ENCODE results near the gene TRIML2.

GRCh38 chr4:188043154-188043553 is 66.2 kb downstream of the TRIML2 start:
- TF ChIP-seq, protein P1, sequence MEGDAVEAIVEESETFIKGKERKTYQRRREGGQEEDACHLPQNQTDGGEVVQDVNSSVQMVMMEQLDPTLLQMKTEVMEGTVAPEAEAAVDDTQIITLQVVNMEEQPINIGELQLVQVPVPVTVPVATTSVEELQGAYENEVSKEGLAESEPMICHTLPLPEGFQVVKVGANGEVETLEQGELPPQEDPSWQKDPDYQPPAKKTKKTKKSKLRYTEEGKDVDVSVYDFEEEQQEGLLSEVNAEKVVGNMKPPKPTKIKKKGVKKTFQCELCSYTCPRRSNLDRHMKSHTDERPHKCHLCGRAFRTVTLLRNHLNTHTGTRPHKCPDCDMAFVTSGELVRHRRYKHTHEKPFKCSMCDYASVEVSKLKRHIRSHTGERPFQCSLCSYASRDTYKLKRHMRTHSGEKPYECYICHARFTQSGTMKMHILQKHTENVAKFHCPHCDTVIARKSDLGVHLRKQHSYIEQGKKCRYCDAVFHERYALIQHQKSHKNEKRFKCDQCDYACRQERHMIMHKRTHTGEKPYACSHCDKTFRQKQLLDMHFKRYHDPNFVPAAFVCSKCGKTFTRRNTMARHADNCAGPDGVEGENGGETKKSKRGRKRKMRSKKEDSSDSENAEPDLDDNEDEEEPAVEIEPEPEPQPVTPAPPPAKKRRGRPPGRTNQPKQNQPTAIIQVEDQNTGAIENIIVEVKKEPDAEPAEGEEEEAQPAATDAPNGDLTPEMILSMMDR (IDR thresholded peaks at IDR 0.05; ENCODE audit: low read length): no peak
- TF ChIP-seq EZH2 (IDR thresholded peaks at IDR 0.05; ENCODE audit: borderline replicate concordance, low read length): no peak

All from OCI-LY1 (cell line).